ENCODE data around the gene MTX2.

GRCh38 chr2:176240301-176240700, 28.9 kb upstream of the MTX2 start:
- no peak for TF ChIP-seq CTCF (IDR thresholded peaks at IDR 0.05 in 2 of 3, conservative IDR thresholded peaks at IDR 0.05 in 1 of 3; ENCODE audit: insufficient read depth in 2 of 3, low read depth in 1 of 3, low read length in 3 of 3)
- no peak for TF ChIP-seq CREB3 (tag; conservative IDR thresholded peaks at IDR 0.05; ENCODE audit: low read depth)
- TF ChIP-seq NFE2 (IDR thresholded peaks at IDR 0.05; ENCODE audit: low read depth) = no peak
- TF ChIP-seq ZNF174 (CRISPR knock-in tag; IDR thresholded peaks at IDR 0.05) = no peak
- TF ChIP-seq PRMT5 (CRISPR knock-in tag; IDR thresholded peaks at IDR 0.05) = no peak
- TF ChIP-seq ZNF143 (CRISPR knock-in tag; IDR thresholded peaks at IDR 0.05) = no peak
- no peak for TF ChIP-seq EP300 (IDR thresholded peaks at IDR 0.05; ENCODE audit: low read length)
- no peak for TF ChIP-seq U2AF1 (optimal IDR thresholded peaks at IDR 0.05; ENCODE audit: low read depth, low read length)
- TF ChIP-seq NR0B1 (IDR thresholded peaks at IDR 0.05; ENCODE audit: partially characterized antibody) = no peak
- no peak for TF ChIP-seq POLR2AphosphoS2 (IDR thresholded peaks at IDR 0.05; ENCODE audit: low read length)
- no peak for TF ChIP-seq ZNF384 (IDR thresholded peaks at IDR 0.05; ENCODE audit: low read depth, low read length)
- no peak for TF ChIP-seq NKRF (IDR thresholded peaks at IDR 0.05; ENCODE audit: borderline replicate concordance)

Data from K562 (cell line).